NOMO-1 treated with dmso at 0.1 percent for 144 hours (cell line): ENCODE measurements around the gene SEZ6L.

Experiments used
- DNase-seq: peaks from one replicate; lab custom pipeline; 2025; ENCODE audit not compliant: unreplicated experiment; lab: John Stamatoyannopoulos, UW

SEZ6L gene

GRCh38 chr22:26239581-26239980, 70.3 kb downstream of the SEZ6L start:
- DNase-seq: no peak

GRCh38 chr22:26241361-26241760, 72.1 kb downstream of the SEZ6L start:
- no peak for DNase-seq

- no peak for DNase-seq
Measured at GRCh38 chr22:26245001-26245400, 75.7 kb downstream of the SEZ6L start.

- DNase-seq: no peak
Measured at GRCh38 chr22:26246552-26246951, 77.3 kb downstream of the SEZ6L start.

GRCh38 chr22:26251869-26252268, 82.6 kb downstream of the SEZ6L start:
- DNase-seq: no peak

- no peak for DNase-seq
Measured at GRCh38 chr22:26259510-26259909, 90.2 kb downstream of the SEZ6L start.

GRCh38 chr22:26264162-26264561, 94.9 kb downstream of the SEZ6L start:
- DNase-seq: no peak

- no peak for DNase-seq
Measured at GRCh38 chr22:26265281-26265680, 96.0 kb downstream of the SEZ6L start.

- DNase-seq: no peak
Measured at GRCh38 chr22:26265909-26266308, 96.6 kb downstream of the SEZ6L start.

- DNase-seq: no peak
Measured at GRCh38 chr22:26267856-26268255, 98.6 kb downstream of the SEZ6L start.

GRCh38 chr22:26269572-26269971, 100.3 kb downstream of the SEZ6L start:
- DNase-seq: no peak

- no peak for DNase-seq
Measured at GRCh38 chr22:26271427-26271826, 102.2 kb downstream of the SEZ6L start.

GRCh38 chr22:26273011-26273675, 103.9 kb downstream of the SEZ6L start:
- no peak for DNase-seq

- DNase-seq: no peak
Measured at GRCh38 chr22:26276529-26277160, 107.4 kb downstream of the SEZ6L start.

GRCh38 chr22:26281941-26282340, 112.7 kb downstream of the SEZ6L start:
- DNase-seq: no peak

GRCh38 chr22:26283330-26283729, 114.1 kb downstream of the SEZ6L start:
- no peak for DNase-seq

- no peak for DNase-seq
Measured at GRCh38 chr22:26285632-26286031, 116.4 kb downstream of the SEZ6L start.

GRCh38 chr22:26286091-26286820, 117.0 kb downstream of the SEZ6L start:
- DNase-seq: no peak

GRCh38 chr22:26287382-26288225, 118.3 kb downstream of the SEZ6L start:
- DNase-seq: no peak

GRCh38 chr22:26289611-26290101, 120.4 kb downstream of the SEZ6L start:
- DNase-seq: no peak
